MM.1S (cell line): Measurements from ENCODE around the gene GON4L.

ENCODE experiments used
- DNase-seq: peaks from one replicate; pipeline ENCODE4 v3.0.0-alpha.2; 2015
- H2AFZ ChIP-seq: fragments of 300-600 bp; sonication (generic); 2 replicates; pipeline ENCODE4 v1.6.0; 2016; ENCODE audit warnings: antibody characterized with exemption, low read length
- H3F3A ChIP-seq: fragments of 300-600 bp; sonication (generic); 2 replicates; pipeline ENCODE4 v1.6.1; 2016; ENCODE audit warnings: mild to moderate bottlenecking, antibody characterized with exemption, low read length, moderate library complexity, mixed read lengths; ENCODE audit not compliant: insufficient read depth
- H3K27ac ChIP-seq: fragments of 300-600 bp; sonication (generic); 2 replicates; pipeline ENCODE4 v1.5.1; 2016; ENCODE audit warnings: mild to moderate bottlenecking, low read length
- H3K27me3 ChIP-seq: fragments of 300-600 bp; sonication (generic); replicated peaks from 2 replicates; pipeline ENCODE4 v1.6.0; 2016; ENCODE audit warnings: low read length; ENCODE audit not compliant: insufficient read depth
- H3K36me3 ChIP-seq: fragments of 300-600 bp; sonication (generic); replicated peaks from 2 replicates; pipeline ENCODE4 v1.6.1; 2016; ENCODE audit warnings: mild to moderate bottlenecking, low read length, mixed read lengths; ENCODE audit not compliant: insufficient read depth
- H3K4me1 ChIP-seq: fragments of 300-600 bp; sonication (generic); 2 replicates; pipeline ENCODE4 v1.6.1; 2016; ENCODE audit warnings: low read length, mixed read lengths
- H3K4me2 ChIP-seq: fragments of 300-600 bp; sonication (generic); 2 replicates; pipeline ENCODE4 v1.6.0; 2016; ENCODE audit warnings: low read depth, low read length
- H3K4me3 ChIP-seq: fragments of 300-600 bp; sonication (generic); 2 replicates; pipeline ENCODE4 v1.5.1; 2016; ENCODE audit warnings: low read length, mixed read lengths
- H3K79me2 ChIP-seq: fragments of 300-600 bp; sonication (generic); 2 replicates; pipeline ENCODE4 v1.6.1; 2016; ENCODE audit warnings: mixed run types, low read length, mixed read lengths
- H3K9ac ChIP-seq: fragments of 300-600 bp; sonication (generic); 2 replicates; pipeline ENCODE4 v1.6.1; 2016; ENCODE audit warnings: low read length, mixed read lengths
- H3K9me2 ChIP-seq: fragments of 300-600 bp; sonication (generic); replicated peaks from 2 replicates; pipeline ENCODE4 v1.6.1; 2016; ENCODE audit warnings: mild to moderate bottlenecking, low read length, mixed read lengths; ENCODE audit not compliant: insufficient read depth
- H3K9me3 ChIP-seq: fragments of 300-600 bp; sonication (generic); replicated peaks from 2 replicates; pipeline ENCODE4 v1.6.1; 2016; ENCODE audit warnings: mild to moderate bottlenecking, low read length, mixed read lengths; ENCODE audit not compliant: insufficient read depth
- H4K20me1 ChIP-seq: fragments of 300-600 bp; sonication (generic); 2 replicates; pipeline ENCODE4 v1.6.1; 2016; ENCODE audit warnings: mild to moderate bottlenecking, low read length, moderate library complexity, mixed read lengths; ENCODE audit not compliant: insufficient read depth
- EZH2 ChIP-seq: fragments of 300-600 bp; sonication (generic); optimal IDR thresholded peaks from 2 replicates; pipeline ENCODE3; 2017; ENCODE audit warnings: low read depth, mild to moderate bottlenecking, antibody characterized with exemption, low read length, mixed read lengths
- EZH2phosphoT487 ChIP-seq: fragments of 300-600 bp; sonication (generic); IDR thresholded peaks from 2 replicates; pipeline ENCODE4 v1.6.1; 2018; ENCODE audit warnings: antibody characterized with exemption, low read length
- TF ChIP-seq, protein P1 (sequence below): fragments of 300-600 bp; sonication (generic); IDR thresholded peaks from 2 replicates; pipeline ENCODE4 v1.5.1; 2016; ENCODE audit warnings: antibody characterized with exemption, low read length, mixed read lengths

The GON4L gene

DNA sequence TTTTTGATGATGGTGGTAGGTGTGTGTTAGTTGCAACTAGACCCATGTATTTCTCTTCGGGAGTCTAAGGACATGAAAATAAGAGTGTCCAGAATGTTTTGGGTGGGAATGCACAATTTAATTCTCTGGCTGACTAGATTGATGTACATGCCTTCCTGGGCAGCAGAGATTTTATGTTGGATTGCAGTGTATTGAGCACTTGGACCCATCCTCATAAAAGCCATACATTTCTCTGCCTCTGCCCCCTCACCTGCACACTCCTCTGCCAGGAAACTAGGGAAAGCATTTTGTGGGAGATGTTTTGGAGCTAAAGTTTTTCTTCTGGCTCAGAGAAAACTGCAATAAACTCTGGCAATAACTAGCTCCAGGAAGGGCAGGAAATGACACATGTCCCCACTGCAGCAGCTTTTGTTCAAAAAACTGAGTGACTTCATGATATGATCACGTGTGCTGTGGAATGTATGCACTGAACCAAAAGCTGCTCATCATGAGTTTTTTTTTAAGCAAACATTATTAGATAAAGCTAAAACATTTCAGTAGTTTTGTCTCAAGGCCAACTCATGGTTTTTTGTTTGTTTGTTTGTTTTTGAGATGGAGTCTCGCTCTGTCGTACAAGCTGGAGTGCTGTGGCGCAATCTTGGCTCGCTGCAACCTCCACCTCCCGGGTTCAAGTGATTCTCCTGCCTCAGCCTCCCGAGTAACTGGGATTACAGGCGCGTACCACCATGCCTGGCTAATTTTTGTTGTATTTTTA lies 36.6 kb upstream of the GON4L start:
- peak; percentile 30 for DNase-seq
- no peak overlapping the region for H3K4me3 ChIP-seq
- H3K27ac ChIP-seq, result no peak overlapping the region
- no peak overlapping the region for H3K9ac ChIP-seq
- H3K27me3 ChIP-seq, result no peaks in the 10 kb centered on the region
- H3K9me2 ChIP-seq, result no peaks in the 10 kb centered on the region
- H3K9me3 ChIP-seq, result no peaks in the 10 kb centered on the region
- no peaks in the 10 kb centered on the region; the same call in 1 of the 2 replicates for H3K4me1 ChIP-seq
- no peaks in the 10 kb centered on the region for H3K36me3 ChIP-seq
- no peaks in the 10 kb centered on the region for H3F3A ChIP-seq
- no peak overlapping the region for H3K4me2 ChIP-seq
- H4K20me1 ChIP-seq, result no peaks in the 10 kb centered on the region
- TF ChIP-seq EZH2, result no peak
- no peak for TF ChIP-seq EZH2phosphoT487
- TF ChIP-seq, protein P1, sequence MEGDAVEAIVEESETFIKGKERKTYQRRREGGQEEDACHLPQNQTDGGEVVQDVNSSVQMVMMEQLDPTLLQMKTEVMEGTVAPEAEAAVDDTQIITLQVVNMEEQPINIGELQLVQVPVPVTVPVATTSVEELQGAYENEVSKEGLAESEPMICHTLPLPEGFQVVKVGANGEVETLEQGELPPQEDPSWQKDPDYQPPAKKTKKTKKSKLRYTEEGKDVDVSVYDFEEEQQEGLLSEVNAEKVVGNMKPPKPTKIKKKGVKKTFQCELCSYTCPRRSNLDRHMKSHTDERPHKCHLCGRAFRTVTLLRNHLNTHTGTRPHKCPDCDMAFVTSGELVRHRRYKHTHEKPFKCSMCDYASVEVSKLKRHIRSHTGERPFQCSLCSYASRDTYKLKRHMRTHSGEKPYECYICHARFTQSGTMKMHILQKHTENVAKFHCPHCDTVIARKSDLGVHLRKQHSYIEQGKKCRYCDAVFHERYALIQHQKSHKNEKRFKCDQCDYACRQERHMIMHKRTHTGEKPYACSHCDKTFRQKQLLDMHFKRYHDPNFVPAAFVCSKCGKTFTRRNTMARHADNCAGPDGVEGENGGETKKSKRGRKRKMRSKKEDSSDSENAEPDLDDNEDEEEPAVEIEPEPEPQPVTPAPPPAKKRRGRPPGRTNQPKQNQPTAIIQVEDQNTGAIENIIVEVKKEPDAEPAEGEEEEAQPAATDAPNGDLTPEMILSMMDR, result no peak
- no peak overlapping the region for H2AFZ ChIP-seq
- H3K79me2 ChIP-seq, result no peaks in the 10 kb centered on the region

DNA sequence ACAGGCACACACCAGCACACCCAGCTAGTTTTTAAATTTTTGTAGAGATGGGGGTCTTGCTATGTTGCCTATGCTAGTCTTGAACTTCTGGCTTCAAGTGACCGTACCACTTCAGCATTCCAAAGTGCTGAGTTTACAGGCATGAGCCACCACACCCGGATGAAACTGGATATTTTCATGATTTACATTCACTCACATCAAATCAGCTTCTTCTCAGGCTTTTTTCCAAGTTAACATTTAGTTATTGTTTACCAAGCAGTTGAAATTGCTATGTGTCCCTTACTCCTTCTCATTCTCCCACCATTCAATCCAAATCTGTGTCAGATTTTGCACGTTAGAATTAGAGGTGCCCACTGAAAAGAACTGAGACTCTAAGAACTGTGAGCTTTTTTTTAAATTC lies 35.8 kb upstream of the GON4L start:
- Histone ChIP-seq H3K27ac (no peak overlapping the region), H3K79me2 (no peaks in the 10 kb centered on the region), H3K4me1 (no peaks in the 10 kb centered on the region; the same call in 1 of the 2 replicates), H4K20me1 (no peaks in the 10 kb centered on the region), H3K9me3 (no peaks in the 10 kb centered on the region), H3K4me2 (no peak overlapping the region), H3F3A (no peaks in the 10 kb centered on the region), H3K4me3 (no peak overlapping the region), H2AFZ (no peak overlapping the region), H3K27me3 (no peaks in the 10 kb centered on the region), H3K36me3 (no peaks in the 10 kb centered on the region), H3K9ac (no peak overlapping the region), H3K9me2 (no peaks in the 10 kb centered on the region)
- TF ChIP-seq, protein P1, result no peak
- TF ChIP-seq EZH2phosphoT487 (no peak), EZH2 (no peak)
- no peak for DNase-seq

DNA sequence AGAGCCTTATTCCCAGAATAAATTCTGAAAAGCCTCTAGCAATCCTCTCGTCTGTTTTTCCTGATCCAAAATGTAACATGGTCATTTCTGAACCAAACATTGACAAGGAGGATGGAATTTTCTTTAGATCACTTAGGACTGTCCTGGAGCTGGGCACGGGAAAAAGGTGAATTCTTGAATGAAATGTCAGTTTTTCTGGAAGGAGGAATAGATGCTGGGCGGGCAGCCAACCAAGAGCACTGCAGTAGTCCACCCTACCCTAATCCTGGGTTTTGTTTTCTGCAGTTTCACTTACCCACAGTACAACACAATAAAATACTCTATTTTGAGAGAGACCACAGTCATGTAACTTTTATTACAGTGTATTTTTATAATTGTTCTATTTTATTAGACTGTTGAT lies 33.2 kb upstream of the GON4L start:
- H3K9me3 ChIP-seq, result no peaks in the 10 kb centered on the region
- no peak for DNase-seq
- no peaks in the 10 kb centered on the region for H3F3A ChIP-seq

More for the DNA sequence above, 33.2 kb upstream of the GON4L start:
- Histone ChIP-seq H3K9ac (no peak overlapping the region), H3K4me3 (no peak overlapping the region), H3K79me2 (no peaks in the 10 kb centered on the region), H3K9me2 (no peaks in the 10 kb centered on the region), H3K4me1 (no peaks in the 10 kb centered on the region; the same call in 1 of the 2 replicates), H3K27ac (no peak overlapping the region), H3K36me3 (no peaks in the 10 kb centered on the region), H3K4me2 (no peak overlapping the region), H2AFZ (no peak overlapping the region), H3K27me3 (no peaks in the 10 kb centered on the region), H4K20me1 (no peaks in the 10 kb centered on the region)
- TF ChIP-seq EZH2, result no peak
- TF ChIP-seq, protein P1, result no peak
- TF ChIP-seq EZH2phosphoT487, result no peak
